ENCODE data around the gene ABHD12. TPM values are rescaled to one million over a fixed set of nuclear protein-coding genes. Genes with fewer than 3 reads are reported as not detected.
"Not testable (repeated sequence)": the region's sequence is repeated elsewhere in the genome, so short reads cannot be mapped to it uniquely, and the experiment has no call there.

Gene ABHD12
- total RNA-seq, result 30.9 TPM
- 34.3 TPM for polyA plus RNA-seq

- peak within 1 kb of the TSS; percentile 98 for H3K4me3 ChIP-seq (ENCODE audit: low read depth, low read length)
- WGBS, result under 1% methylated on average over 91 of the region's 91 CpGs
- peak; percentile 88 for DNase-seq (ENCODE audit: extremely low spot score)
- no peaks in the 10 kb centered on the region for H3K4me1 ChIP-seq (ENCODE audit: insufficient read depth)
- no peaks in the 10 kb centered on the region for H3K36me3 ChIP-seq (ENCODE audit: insufficient read depth)
- peak within 1 kb of the TSS; percentile 93 for H3K27ac ChIP-seq (ENCODE audit: low read depth)
These were observed at the start of gene ABHD12 for GRCh38 chr20:25390538-25391528. ABHD12 (minus strand) TSS chr20:25390835; CDS start chr20:25390703, 132 bp downstream.

- Histone ChIP-seq H3K4me3 (ENCODE audit: low read depth, low read length) (no peak overlapping the region), H3K4me1 (ENCODE audit: insufficient read depth) (no peaks in the 10 kb centered on the region), H3K36me3 (ENCODE audit: insufficient read depth) (no peaks in the 10 kb centered on the region), H3K27ac (ENCODE audit: low read depth) (no peak overlapping the region)
- no peak for DNase-seq (ENCODE audit: extremely low spot score)
- WGBS, result 85% methylated on average over 3 of the region's 3 CpGs
These were observed 48.7 kb upstream of the ABHD12 start for GRCh38 chr20:25439328-25439727.

DNA sequence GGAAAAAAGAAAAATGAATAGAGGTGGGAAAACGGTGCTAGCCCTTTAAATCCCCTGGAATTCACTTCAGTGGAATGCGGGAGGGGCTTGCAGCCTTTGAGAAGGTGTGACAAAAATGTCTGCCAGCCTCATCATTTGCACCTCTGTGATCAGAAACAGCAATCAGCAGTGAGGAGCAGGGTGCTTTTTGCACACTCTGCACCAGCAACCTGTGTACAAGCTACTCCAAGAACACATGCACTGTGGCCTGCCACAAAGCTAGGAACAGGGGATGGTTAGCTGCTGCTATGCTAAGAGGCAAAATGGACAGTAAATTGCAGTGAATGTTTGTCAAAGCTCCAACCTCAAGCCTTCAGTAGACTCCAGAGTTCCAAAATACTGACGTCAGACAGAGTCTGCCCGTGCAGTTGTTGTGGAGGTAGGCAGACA, 46.5 kb upstream of the ABHD12 start:
- H3K4me3 ChIP-seq (ENCODE audit: low read depth, low read length), result no peak overlapping the region

DNA sequence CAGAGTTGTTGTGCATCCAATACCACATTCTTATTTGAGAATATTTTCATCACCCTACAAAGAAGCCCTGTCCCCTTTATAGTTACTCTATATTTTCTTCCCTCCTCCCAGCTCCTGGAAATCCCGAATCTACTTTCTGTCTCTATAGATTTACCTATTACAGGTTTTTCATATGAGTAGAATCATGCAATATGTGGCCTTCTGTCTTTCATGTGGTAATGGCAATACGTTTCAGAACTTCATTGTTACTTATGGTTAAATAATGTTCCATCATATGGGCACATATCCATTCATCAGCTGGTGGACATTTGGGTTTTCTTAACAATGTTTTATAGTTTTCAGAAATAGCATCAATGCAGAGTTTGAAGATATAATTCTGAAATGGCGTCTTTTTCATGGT, 33.9 kb upstream of the ABHD12 start:
- 95% methylated on average over 3 of the region's 3 CpGs for WGBS
- Histone ChIP-seq H3K36me3 (ENCODE audit: insufficient read depth) (no peaks in the 10 kb centered on the region), H3K4me1 (ENCODE audit: insufficient read depth) (no peaks in the 10 kb centered on the region), H3K4me3 (ENCODE audit: low read depth, low read length) (no peak overlapping the region), H3K27ac (ENCODE audit: low read depth) (no peak overlapping the region)
- DNase-seq (ENCODE audit: extremely low spot score), result no peak

More for the DNA sequence above, 46.5 kb upstream of the ABHD12 start:
- H3K27ac ChIP-seq (ENCODE audit: low read depth), result no peak overlapping the region
- WGBS, result 42% methylated on average over 4 of the region's 4 CpGs
- no peak for DNase-seq (ENCODE audit: extremely low spot score)
- no peaks in the 10 kb centered on the region for H3K36me3 ChIP-seq (ENCODE audit: insufficient read depth)
- no peaks in the 10 kb centered on the region for H3K4me1 ChIP-seq (ENCODE audit: insufficient read depth)

GRCh38 chr20:25422032-25422431, 31.4 kb upstream of the ABHD12 start:
- H3K36me3 ChIP-seq (ENCODE audit: insufficient read depth), result no peaks in the 10 kb centered on the region
- H3K27ac ChIP-seq (ENCODE audit: low read depth), result no peak overlapping the region
- 86% methylated on average over 4 of the region's 4 CpGs for WGBS
- no peak for DNase-seq (ENCODE audit: extremely low spot score)
- no peak overlapping the region for H3K4me3 ChIP-seq (ENCODE audit: low read depth, low read length)
- H3K4me1 ChIP-seq (ENCODE audit: insufficient read depth), result no peaks in the 10 kb centered on the region

GRCh38 chr20:25421102-25421501, 30.5 kb upstream of the ABHD12 start:
- no peak overlapping the region for H3K4me3 ChIP-seq (ENCODE audit: low read depth, low read length)
- DNase-seq (ENCODE audit: extremely low spot score), result no peak
- no peak overlapping the region for H3K27ac ChIP-seq (ENCODE audit: low read depth)
- H3K36me3 ChIP-seq (ENCODE audit: insufficient read depth), result no peaks in the 10 kb centered on the region
- no peaks in the 10 kb centered on the region for H3K4me1 ChIP-seq (ENCODE audit: insufficient read depth)

DNA sequence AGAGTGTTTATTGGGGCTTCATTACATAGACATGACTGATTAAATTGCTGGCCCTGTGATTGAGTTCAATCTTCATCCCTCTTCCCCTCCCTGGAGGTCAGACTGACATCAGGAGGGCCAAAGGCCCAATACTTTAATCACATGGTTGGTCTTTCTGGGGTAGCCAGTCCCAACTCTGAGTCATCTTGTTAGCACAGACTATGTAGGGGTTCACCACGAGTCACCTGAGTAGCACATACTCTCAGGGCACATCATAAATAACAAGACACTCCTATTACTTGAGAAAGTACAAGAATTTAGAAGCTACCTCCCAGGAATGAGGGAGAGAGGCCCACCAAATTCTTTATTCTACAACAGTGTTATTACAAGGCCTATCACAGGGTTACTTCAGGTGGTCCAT, 28.1 kb upstream of the ABHD12 start:
- 94% methylated on average over 1 of the region's 1 CpG for WGBS
- no peak for DNase-seq (ENCODE audit: extremely low spot score)

DNA sequence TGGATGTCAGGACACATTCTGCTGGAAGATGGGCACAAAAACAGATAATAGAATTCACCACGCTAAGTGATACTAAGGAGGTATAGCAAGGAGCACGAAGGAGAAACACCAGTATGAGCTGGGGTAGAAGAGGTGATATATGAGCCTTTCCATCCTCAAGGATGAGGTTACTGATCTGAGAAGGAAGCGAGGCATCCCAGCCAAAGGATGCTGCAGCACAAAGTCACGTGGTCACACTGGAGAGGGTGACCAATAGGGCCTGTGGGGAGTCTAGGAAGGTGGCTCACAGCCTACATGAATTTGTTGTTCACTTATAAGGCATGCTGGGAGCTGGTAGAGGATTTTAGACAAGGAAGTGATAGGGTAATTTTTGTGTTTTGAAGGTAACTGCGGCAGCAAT, 18.3 kb upstream of the ABHD12 start:
- no peaks in the 10 kb centered on the region for H3K36me3 ChIP-seq (ENCODE audit: insufficient read depth)
- H3K27ac ChIP-seq (ENCODE audit: low read depth), result no peak overlapping the region
- H3K4me3 ChIP-seq (ENCODE audit: low read depth, low read length), result no peak overlapping the region
- no peak for DNase-seq (ENCODE audit: extremely low spot score)
- peaks cover 2% of the 10 kb centered on the region for H3K4me1 ChIP-seq (ENCODE audit: insufficient read depth)
- 88% methylated on average over 5 of the region's 5 CpGs for WGBS

More for the DNA sequence above, 28.1 kb upstream of the ABHD12 start:
- no peak overlapping the region for H3K27ac ChIP-seq (ENCODE audit: low read depth)
- H3K4me3 ChIP-seq (ENCODE audit: low read depth, low read length), result no peak overlapping the region
- H3K4me1 ChIP-seq (ENCODE audit: insufficient read depth), result no peaks in the 10 kb centered on the region
- H3K36me3 ChIP-seq (ENCODE audit: insufficient read depth), result no peaks in the 10 kb centered on the region

DNA sequence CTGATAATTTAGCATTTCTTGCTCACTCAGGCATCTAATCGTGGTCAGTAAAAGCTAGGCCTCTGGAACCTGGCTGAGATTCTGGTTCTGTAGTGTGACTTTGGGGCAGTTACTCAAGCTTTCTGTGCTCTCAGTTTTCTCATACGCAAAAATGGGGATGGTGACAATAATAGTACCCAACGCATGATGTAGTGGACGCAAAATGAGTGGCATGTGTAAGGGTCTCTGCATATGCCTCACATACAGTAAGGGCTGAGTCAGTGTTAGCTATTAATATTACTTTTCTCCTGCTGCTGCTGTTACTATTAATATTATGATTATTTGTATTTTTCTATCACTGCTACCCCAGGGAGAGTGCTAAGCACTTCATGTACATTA, 17.5 kb upstream of the ABHD12 start:
- H3K36me3 ChIP-seq (ENCODE audit: insufficient read depth), result no peaks in the 10 kb centered on the region
- H3K4me3 ChIP-seq (ENCODE audit: low read depth, low read length), result peak overlapping the region; percentile 56
- no peak overlapping the region for H3K27ac ChIP-seq (ENCODE audit: low read depth)
- 2% methylated on average over 4 of the region's 4 CpGs for WGBS
- no peak for DNase-seq (ENCODE audit: extremely low spot score)
- peaks cover 2% of the 10 kb centered on the region for H3K4me1 ChIP-seq (ENCODE audit: insufficient read depth)

DNA sequence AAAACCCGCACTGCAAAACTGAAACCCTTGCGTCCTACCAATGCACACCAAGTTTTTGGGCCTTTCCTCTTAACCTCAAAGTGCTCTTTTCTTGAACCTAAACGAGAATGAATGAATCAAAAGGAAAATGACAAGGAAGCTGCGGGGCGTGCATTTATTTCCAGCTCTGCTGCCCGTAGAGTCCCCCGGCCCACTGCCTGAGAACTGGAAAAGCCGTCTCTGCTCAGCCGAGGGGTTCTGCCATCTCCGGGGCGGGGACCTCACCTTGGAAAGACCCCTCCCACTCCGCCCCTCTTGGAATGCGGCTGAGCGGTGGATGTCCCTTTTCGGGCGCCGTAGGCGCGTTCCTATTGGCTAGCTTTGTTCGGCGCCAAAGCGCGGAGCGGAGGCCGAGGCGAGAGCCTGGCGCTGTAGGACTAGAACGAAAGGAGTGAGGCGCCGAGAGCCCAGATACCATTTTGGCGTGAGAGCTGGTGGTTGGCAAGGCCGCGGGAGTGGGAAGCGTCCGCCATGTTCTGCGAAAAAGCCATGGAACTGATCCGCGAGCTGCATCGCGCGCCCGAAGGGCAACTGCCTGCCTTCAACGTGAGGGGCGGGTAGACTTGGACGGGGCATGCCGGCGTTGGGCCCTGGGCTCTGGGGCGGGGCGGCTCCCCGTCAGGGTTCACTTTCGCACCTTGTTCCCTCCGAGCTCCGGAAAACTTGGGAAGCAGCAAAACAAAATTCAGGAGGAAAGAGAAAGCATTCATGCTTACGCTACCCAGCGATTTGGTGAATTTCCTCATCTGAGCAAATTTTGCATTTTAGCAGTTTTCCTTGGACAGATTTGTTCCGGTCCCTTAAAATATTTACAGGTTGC, 16.9 kb upstream of the ABHD12 start, which contains the start of gene GINS1:
TSS of gene GINS1 (plus strand) at position 363 of the 859 bp plus-strand sequence. CDS start at position 511, 148 bp downstream.
- WGBS, result 1% methylated on average over 56 of the region's 56 CpGs
- Histone ChIP-seq H3K4me3 (ENCODE audit: low read depth, low read length) (peak within 1 kb of the TSS; percentile 56), H3K27ac (ENCODE audit: low read depth) (no peak within 1 kb of the TSS), H3K36me3 (ENCODE audit: insufficient read depth) (no peaks in the 10 kb centered on the region), H3K4me1 (ENCODE audit: insufficient read depth) (peaks cover 2% of the 10 kb centered on the region)
- DNase-seq (ENCODE audit: extremely low spot score), result peak; percentile 76

DNA sequence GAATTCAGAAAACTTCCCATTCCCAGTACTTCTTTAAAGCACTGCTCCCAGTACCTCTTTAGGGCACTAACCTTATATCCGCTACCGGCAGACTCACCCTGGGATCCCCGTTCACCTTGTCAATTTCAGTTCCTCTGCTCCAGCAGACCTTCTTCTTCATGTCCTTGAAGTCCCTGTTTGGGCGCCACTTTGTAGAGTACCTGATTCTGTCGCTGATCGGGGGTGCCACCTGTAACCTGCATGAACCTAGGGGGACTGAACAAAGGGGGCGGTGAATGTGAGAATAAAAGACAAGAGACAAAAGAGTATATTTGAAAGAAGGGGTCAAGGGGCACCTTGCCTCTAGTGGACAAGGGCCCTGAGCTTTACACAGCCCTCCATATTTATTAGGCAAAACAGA, 11.9 kb upstream of the ABHD12 start:
- Histone ChIP-seq H3K36me3 (ENCODE audit: insufficient read depth) (no peaks in the 10 kb centered on the region), H3K4me1 (ENCODE audit: insufficient read depth) (no peaks in the 10 kb centered on the region), H3K27ac (ENCODE audit: low read depth) (no peak overlapping the region), H3K4me3 (ENCODE audit: low read depth, low read length) (no peak overlapping the region)
- 97% methylated on average over 7 of the region's 7 CpGs for WGBS
- no peak for DNase-seq (ENCODE audit: extremely low spot score)

DNA sequence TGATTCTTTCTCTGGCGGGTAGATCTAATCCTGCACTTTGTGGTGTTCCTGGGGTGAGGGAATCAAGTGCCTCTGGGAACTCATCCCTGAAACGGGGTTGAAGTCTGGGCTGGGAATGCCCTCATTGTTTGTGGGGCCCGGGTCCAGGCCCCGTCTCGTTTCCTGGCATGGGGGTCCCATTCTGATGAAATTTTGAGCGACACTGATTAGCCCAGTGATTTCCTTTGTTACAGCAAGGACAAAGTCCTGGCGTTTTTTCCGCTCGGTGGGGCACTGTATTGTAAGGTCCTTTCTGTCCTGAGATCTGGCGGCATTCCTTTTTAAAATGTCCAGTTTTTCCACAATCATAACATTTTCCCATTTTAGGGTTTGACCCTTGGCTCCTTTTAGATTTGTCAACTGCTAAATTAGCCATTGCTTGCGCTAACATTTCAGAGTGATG, 9.7 kb upstream of the ABHD12 start:
- H3K36me3 ChIP-seq (ENCODE audit: insufficient read depth); H3K27ac ChIP-seq (ENCODE audit: low read depth); H3K4me1 ChIP-seq (ENCODE audit: insufficient read depth); H3K4me3 ChIP-seq (ENCODE audit: low read depth, low read length); DNase-seq (ENCODE audit: extremely low spot score): not testable (repeated sequence)
- WGBS, result 82% methylated on average over 11 of the region's 11 CpGs

DNA sequence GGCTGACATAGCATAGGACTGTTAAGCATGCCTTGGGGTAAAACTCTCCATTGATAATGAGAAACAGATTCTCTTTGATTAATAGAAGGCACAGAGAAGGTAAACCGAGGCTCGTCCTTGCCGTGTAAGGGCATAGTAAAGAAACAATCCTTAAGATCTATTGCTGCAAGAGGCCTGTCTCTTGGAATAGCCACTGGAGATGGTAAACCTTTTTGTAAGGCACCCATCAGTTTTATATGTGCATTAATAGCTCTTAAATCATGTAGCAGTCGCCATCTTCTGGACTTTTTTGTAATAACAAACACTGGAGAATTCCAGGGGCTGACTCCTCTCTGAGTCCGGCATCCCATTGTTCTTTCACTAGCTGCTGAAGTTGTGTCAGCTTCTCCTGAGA, 8.4 kb upstream of the ABHD12 start:
- no peak overlapping the region for H3K27ac ChIP-seq (ENCODE audit: low read depth)
- WGBS, result 9% methylated on average over 5 of the region's 5 CpGs
- no peaks in the 10 kb centered on the region for H3K4me1 ChIP-seq (ENCODE audit: insufficient read depth)
- no peaks in the 10 kb centered on the region for H3K36me3 ChIP-seq (ENCODE audit: insufficient read depth)
- H3K4me3 ChIP-seq (ENCODE audit: low read depth, low read length), result no peak overlapping the region
- DNase-seq (ENCODE audit: extremely low spot score), result no peak
